Urothelium cell line (cell line): ENCODE data around the gene TPI1.

ENCODE experiments used
- DNase-seq: peaks from one replicate; pipeline ENCODE4 v3.0.0; 2011; ENCODE audit warnings: low spot score, mixed read lengths
- FAIRE-seq: peaks from 2 replicates; lab custom pipeline; 2011; peaks lifted over from hg19 to GRCh38; lab: Jason Lieb, UNC

TPI1 gene

DNA sequence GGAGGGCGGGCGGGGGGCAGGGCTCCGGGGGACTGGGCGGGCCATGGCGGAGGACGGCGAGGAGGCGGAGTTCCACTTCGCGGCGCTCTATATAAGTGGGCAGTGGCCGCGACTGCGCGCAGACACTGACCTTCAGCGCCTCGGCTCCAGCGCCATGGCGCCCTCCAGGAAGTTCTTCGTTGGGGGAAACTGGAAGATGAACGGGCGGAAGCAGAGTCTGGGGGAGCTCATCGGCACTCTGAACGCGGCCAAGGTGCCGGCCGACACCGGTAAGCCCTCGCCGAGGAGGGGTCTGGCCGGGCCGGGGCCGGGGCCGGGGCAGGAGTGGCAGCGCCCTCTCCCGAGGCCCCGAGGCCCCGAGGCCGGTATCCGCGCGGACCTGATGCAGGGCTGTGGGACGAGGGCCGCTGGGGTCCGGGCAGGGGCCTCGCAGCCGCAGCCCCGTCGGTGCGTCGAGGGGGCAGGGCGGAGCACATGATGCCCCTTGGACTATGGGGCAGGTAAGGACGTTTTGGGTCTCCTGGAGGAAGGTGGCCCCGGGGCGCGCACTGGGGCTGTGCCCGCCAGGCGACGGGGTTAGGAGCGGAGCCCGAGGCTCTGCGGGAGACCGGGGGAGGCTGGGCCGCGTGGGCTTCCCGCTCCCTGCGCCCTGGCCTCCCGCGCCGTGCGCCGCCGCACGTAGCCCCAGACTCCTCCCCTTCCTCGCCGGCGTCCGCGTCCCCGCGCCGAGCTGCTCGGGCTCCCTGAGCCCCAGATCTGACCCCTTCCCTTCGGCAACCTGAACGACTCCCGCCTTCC is at the start of gene TPI1:
Gene TPI1 (plus strand): TSS at position 119 of the 798 bp plus-strand sequence. CDS start 36 bp downstream, at position 155.
- FAIRE-seq (peak; percentile 96), DNase-seq (peak; percentile 97)

DNA sequence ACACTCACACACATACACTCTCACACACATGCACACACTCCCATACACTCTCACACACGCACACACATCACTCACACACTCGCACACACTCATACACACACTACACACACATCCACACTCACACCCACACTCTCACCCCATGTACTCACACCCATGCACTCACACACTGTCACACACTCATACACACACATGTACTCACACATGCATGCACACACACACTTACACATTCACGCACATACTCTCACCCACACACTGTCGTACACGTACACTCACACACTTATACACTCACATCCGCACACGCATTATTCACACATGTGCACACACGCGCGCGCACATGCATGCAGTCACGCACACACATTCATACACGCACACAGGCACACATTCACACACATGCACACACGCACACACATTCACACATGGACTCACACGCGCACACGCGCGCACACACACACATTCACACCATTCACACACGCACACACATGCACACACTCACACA is 49.6 kb upstream of the TPI1 start:
- FAIRE-seq = peak; percentile 100
- DNase-seq = no peak

GRCh38 chr12:6818222-6818621 is 49.1 kb upstream of the TPI1 start:
- DNase-seq = no peak
- peak; percentile 5 for FAIRE-seq

GRCh38 chr12:6818645-6819044 is 48.7 kb upstream of the TPI1 start:
- DNase-seq (no peak), FAIRE-seq (peak; percentile 63)

GRCh38 chr12:6819106-6820030 is 48.0 kb upstream of the TPI1 start:
- DNase-seq (no peak), FAIRE-seq (no peak)

- no peak for DNase-seq
- FAIRE-seq = no peak
Observed at GRCh38 chr12:6820166-6820565, 47.2 kb upstream of the TPI1 start.

GRCh38 chr12:6821591-6822425 is 45.5 kb upstream of the TPI1 start, which contains the start of gene GPR162:
GPR162 (plus strand) TSS chr12:6821821; CDS start chr12:6823899, 2,078 bp downstream.
- DNase-seq (peak; percentile 84), FAIRE-seq (peak; percentile 89)

- FAIRE-seq (peak; percentile 95), DNase-seq (no peak)
Observed at GRCh38 chr12:6822426-6823135, 44.8 kb upstream of the TPI1 start.

- FAIRE-seq = peak; percentile 46
- no peak for DNase-seq
Observed at GRCh38 chr12:6823182-6824084, 43.9 kb upstream of the TPI1 start.

- FAIRE-seq (no peak), DNase-seq (no peak)
Observed at GRCh38 chr12:6824085-6824775, 43.1 kb upstream of the TPI1 start.

DNA sequence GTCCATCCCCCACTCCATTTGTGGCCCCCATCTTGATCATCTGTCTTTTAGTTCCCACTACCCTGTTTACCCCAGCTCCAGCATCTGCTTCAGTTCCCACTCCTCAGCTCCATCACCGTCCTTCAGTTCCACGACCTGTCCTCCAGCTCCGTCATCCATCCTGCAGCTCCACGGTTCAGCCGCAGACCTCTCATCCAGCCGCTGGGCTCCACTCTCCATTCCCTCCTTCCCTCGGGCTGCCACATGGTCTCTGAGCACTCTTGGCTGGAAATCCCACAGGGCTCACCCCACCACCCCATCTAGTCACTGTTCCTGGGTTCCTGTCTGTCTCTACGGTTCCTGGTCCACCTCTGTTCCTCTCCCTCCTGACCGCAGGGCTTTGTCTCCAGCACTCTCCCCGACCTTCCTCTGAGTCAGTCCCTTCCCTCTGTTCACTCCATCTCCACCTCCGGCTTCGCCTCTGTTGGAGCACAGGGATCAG is 42.4 kb upstream of the TPI1 start:
- FAIRE-seq (peak; percentile 9), DNase-seq (no peak)

- DNase-seq = peak; percentile 85
- FAIRE-seq = peak; percentile 82
Observed at GRCh38 chr12:6825398-6826124, 41.8 kb upstream of the TPI1 start.

GRCh38 chr12:6826125-6826733 is 41.1 kb upstream of the TPI1 start:
- no peak for DNase-seq
- no peak for FAIRE-seq

DNA sequence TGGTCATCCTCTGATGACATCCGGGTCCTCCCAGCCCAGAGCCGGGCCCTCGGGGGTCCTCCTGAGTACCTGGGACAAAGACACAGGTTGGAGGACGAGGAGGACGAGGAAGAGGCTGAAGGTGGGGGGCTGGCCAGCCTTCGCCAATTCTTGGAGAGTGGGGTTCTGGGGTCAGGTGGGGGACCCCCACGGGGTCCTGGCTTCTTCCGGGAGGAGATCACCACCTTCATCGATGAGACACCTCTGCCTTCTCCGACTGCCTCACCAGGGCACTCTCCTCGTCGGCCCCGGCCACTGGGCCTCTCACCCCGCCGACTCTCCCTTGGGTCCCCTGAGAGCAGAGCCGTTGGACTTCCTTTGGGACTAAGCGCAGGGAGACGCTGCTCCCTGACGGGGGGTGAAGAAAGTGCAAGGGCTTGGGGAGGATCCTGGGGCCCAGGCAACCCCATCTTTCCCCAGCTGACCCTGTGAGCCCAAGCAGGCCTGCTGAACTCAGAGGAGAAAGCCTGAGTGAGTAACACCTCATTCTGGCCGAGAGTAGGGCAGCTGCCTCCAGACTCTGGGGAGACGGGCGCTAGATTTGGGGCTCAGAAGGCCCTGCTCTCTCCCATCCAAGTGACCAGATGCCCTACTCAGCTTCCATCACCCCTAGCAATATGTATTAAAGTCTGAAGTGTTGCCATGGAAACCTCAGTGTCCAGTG is 40.4 kb upstream of the TPI1 start:
- FAIRE-seq (no peak), DNase-seq (no peak)

GRCh38 chr12:6827437-6827911 is 39.9 kb upstream of the TPI1 start:
- DNase-seq (peak; percentile 91), FAIRE-seq (peak; percentile 99)
